B cell (primary cell): ENCODE results near the gene EEFSEC. TPM values are rescaled to one million over a fixed set of nuclear protein-coding genes. Genes with fewer than 3 reads are reported as not detected.

Source experiments
- ATAC-seq: fragments of 200-7000 bp; cut with Tn5 transposase; one replicate; pipeline ENCODE4 v1.10.0; 2021; ENCODE audit warnings: low read depth, mild to moderate bottlenecking, moderate number of reproducible peaks, moderate library complexity
- CTCF ChIA-PET: fragments of 350-600 bp; sonication (Branson Sonifier 250); formaldehyde crosslinking; loops from one replicate; lab custom pipeline; 2021; ENCODE audit warnings: antibody characterized with exemption, inconsistent platforms; lab: Charles Lee
- POLR2A ChIA-PET: fragments of 350-600 bp; sonication (Branson Sonifier 250); formaldehyde crosslinking; loops from one replicate; lab custom pipeline; 2021; ENCODE audit warnings: antibody characterized with exemption; lab: Charles Lee
- DNase-seq: peaks from one replicate; pipeline ENCODE4 v3.0.0; 2013
- H2AFZ ChIP-seq: 2 replicates; pipeline ENCODE4 v1.6.1; 2012; ENCODE audit warnings: mild to moderate bottlenecking, low read depth, low read length; ENCODE audit not compliant: insufficient read depth, poor library complexity, severe bottlenecking
- H3K27ac ChIP-seq, 2 donors: 1 replicate in 1 of 2; 2 replicates in 1 of 2; pipeline ENCODE4 v1.5.1; 2012 to 2013; ENCODE audit warnings: low read length in 2 of 2, mild to moderate bottlenecking in 2 of 2, moderate library complexity in 1 of 2
- H3K27me3 ChIP-seq, 4 experiments: fragments of 200-600 bp in 1 of 4; sonication (generic) in 1 of 4; replicated peaks in 1 of 4; 1 replicate in 2 of 4; 2 replicates in 2 of 4; pipeline versions ENCODE4 v1.6.1 to v1.7.0; 2013 to 2016; ENCODE audit warnings: low read length in 3 of 4, mild to moderate bottlenecking in 2 of 4, mixed read lengths in 1 of 4, moderate library complexity in 1 of 4; ENCODE audit not compliant: insufficient read depth in 4 of 4, control insufficient read depth in 3 of 4; ENCODE audit errors: control extremely low read depth in 1 of 4
- H3K36me3 ChIP-seq, 2 experiments: replicated peaks in 1 of 2; 1 replicate in 1 of 2; 2 replicates in 1 of 2; pipeline versions ENCODE4 v1.6.1 to v1.7.1; 2013; ENCODE audit warnings: low read length in 1 of 2; ENCODE audit not compliant: insufficient read depth in 2 of 2, control insufficient read depth in 1 of 2; ENCODE audit errors: control extremely low read depth in 1 of 2, extremely low read depth in 1 of 2
- H3K4me1 ChIP-seq, 2 donors: fragments of 200-600 bp in 1 of 2; sonication (generic) in 1 of 2; 1 replicate in 1 of 2; 2 replicates in 1 of 2; pipeline versions ENCODE4 v1.5.1 to v1.6.1; 2013 to 2017; ENCODE audit warnings: low read length in 2 of 2; ENCODE audit not compliant: control insufficient read depth in 2 of 2, insufficient read depth in 2 of 2
- H3K4me2 ChIP-seq: replicated peaks from 2 replicates; pipeline ENCODE3; 2012; ENCODE audit warnings: mild to moderate bottlenecking, low read depth, low read length; ENCODE audit not compliant: poor library complexity, severe bottlenecking
- H3K4me3 ChIP-seq, 5 experiments: fragments of 200-600 bp in 1 of 5; sonication (generic) in 1 of 5; 1 replicate in 3 of 5; 2 replicates in 2 of 5; pipeline versions ENCODE4 v1.5.1 to v1.7.0; 2011 to 2016; ENCODE audit warnings: low read length in 4 of 5, mild to moderate bottlenecking in 4 of 5, low read depth in 2 of 5, control low read depth in 1 of 5, moderate library complexity in 1 of 5; ENCODE audit not compliant: insufficient read depth in 1 of 5; ENCODE audit errors: control extremely low read depth in 1 of 5, extremely low read depth in 1 of 5
- H3K79me2 ChIP-seq: fragments of 200-600 bp; sonication (generic); one replicate; pipeline ENCODE4 v1.6.0; 2016; ENCODE audit warnings: low read length; ENCODE audit not compliant: control insufficient read depth, insufficient read depth
- H3K9ac ChIP-seq: fragments of 200-600 bp; sonication (generic); 2 replicates; pipeline ENCODE4 v1.6.1; 2017; ENCODE audit warnings: mild to moderate bottlenecking, low read length, moderate library complexity
- H3K9me3 ChIP-seq, 3 donors: one replicate each; pipeline versions ENCODE4 v1.6.1 to v1.7.1; 2013; ENCODE audit warnings: low read length in 2 of 3; ENCODE audit not compliant: control insufficient read depth in 2 of 3, insufficient read depth in 1 of 3; ENCODE audit errors: control extremely low read depth in 1 of 3
- H4K20me1 ChIP-seq: 2 replicates; pipeline ENCODE4 v1.6.0; 2012; ENCODE audit warnings: mild to moderate bottlenecking, low read length; ENCODE audit not compliant: insufficient read depth, control insufficient read depth, poor library complexity, severe bottlenecking
- H3K27ac Mint-ChIP-seq: one replicate; pipeline ENCODE4 v1.8.0; 2021; ENCODE audit warnings: mixed read lengths
- H3K27me3 Mint-ChIP-seq: one replicate; pipeline ENCODE4 v1.8.0; 2021; ENCODE audit warnings: mixed read lengths
- H3K4me1 Mint-ChIP-seq: one replicate; pipeline ENCODE4 v1.8.0; 2021; ENCODE audit warnings: mixed read lengths
- H3K4me3 Mint-ChIP-seq: one replicate; pipeline ENCODE4 v1.8.0; 2021; ENCODE audit warnings: mixed read lengths
- H3K9me3 Mint-ChIP-seq: one replicate; pipeline ENCODE4 v1.8.0; 2022; ENCODE audit warnings: mixed read lengths; ENCODE audit not compliant: insufficient read depth
- EZH2 ChIP-seq: IDR thresholded peaks from 2 replicates; pipeline ENCODE4 v1.6.1; 2012; ENCODE audit warnings: borderline replicate concordance, low read depth, mild to moderate bottlenecking, moderate library complexity, low read length; ENCODE audit not compliant: insufficient read depth, poor library complexity, severe bottlenecking
- WGBS: methylation state at CpG from one replicate; pipeline ENCODE4 v1.1.5; 2013; ENCODE audit warnings: missing lambda C conversion rate; ENCODE audit not compliant: insufficient coverage; 5-methylcytosine and 5-hydroxymethylcytosine counted together
- intact Hi-C: fragments of 100-400 bp; cut with micrococcal nuclease; formaldehyde crosslinking; loops from one replicate; pipeline ENCODE4 v1.10.0; 2022
- polyA plus RNA-seq: library from polyadenylated mRNA; depleted of rRNA; stranded (reverse); fragments of >200 nt; gene quantifications from 2 replicates; pipeline ENCODE4 v1.2.3, GENCODE V29; 2012
- total RNA-seq, 2 donors: library from RNA; stranded (reverse); fragments of 120-200 nt in 1 of 2; gene quantifications; 1 replicate in 1 of 2; 2 replicates in 1 of 2; pipeline versions ENCODE4 v1.2.3 to v1.2.4, GENCODE V29; 2013 to 2022
- TF ChIP-seq, protein P1 (sequence below): fragments of 200-600 bp; IDR thresholded peaks from one replicate; pipeline ENCODE4 v1.8.0; 2022; ENCODE audit warnings: antibody characterized with exemption, mild to moderate bottlenecking

The EEFSEC gene
- total and polyA plus RNA-seq, 2 donors (not counting 1 experiment from before 2014, with no cell fraction given): 17.9 to 18.4 TPM

DNA sequence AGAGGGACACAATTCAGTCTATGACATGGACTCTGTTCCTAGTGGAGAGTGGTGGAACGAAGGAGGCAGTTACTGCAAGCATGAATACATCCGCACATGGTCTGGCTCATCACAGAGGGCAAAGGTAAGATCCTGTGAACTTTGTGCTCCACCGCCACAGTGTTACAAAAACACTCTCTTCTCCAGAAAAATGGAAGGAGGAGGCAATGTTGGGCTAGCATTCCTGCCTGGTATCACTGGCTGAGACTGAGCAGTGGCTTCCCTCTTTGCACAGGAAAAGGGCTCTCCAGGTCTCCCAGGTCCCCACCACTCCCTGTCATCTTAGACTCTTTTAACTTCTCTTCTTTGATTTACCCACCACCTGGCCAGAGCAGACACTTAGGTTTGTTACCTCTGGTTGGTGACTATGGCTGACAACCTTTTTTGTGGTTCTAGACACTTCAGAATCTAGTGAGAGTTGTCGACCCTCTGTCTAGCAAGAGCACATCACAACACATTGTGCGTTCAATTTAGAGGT lies 1.5 kb upstream of the EEFSEC start:
- peak overlapping the region; percentile 58 for H2AFZ ChIP-seq
- H3K4me1 Mint-ChIP-seq: peaks cover 24% of the 10 kb centered on the region
- ATAC-seq: no peak

More for the DNA sequence above, 1.5 kb upstream of the EEFSEC start:
- H3K27me3 ChIP-seq: no peaks in the 10 kb centered on the region
- H3K9me3 ChIP-seq: peaks cover 0 to 3% (median 0%) of the 10 kb centered on the region in 3 donors
- peak overlapping the region in 1 of 2 donors; percentile 13 for H3K27ac ChIP-seq
- H3K4me1 ChIP-seq: peaks cover 11 to 14% of the 10 kb centered on the region in 2 donors
- H3K4me3 Mint-ChIP-seq: peak overlapping the region; percentile 44
- H3K4me2 ChIP-seq: no peak overlapping the region
- CTCF ChIA-PET: no interaction called here
- peak; percentile 12 for DNase-seq
- peak overlapping the region; percentile 32 for H3K27ac Mint-ChIP-seq
- no peak overlapping the region for H3K9ac ChIP-seq
- no peak for TF ChIP-seq EZH2
- TF ChIP-seq, protein P1, sequence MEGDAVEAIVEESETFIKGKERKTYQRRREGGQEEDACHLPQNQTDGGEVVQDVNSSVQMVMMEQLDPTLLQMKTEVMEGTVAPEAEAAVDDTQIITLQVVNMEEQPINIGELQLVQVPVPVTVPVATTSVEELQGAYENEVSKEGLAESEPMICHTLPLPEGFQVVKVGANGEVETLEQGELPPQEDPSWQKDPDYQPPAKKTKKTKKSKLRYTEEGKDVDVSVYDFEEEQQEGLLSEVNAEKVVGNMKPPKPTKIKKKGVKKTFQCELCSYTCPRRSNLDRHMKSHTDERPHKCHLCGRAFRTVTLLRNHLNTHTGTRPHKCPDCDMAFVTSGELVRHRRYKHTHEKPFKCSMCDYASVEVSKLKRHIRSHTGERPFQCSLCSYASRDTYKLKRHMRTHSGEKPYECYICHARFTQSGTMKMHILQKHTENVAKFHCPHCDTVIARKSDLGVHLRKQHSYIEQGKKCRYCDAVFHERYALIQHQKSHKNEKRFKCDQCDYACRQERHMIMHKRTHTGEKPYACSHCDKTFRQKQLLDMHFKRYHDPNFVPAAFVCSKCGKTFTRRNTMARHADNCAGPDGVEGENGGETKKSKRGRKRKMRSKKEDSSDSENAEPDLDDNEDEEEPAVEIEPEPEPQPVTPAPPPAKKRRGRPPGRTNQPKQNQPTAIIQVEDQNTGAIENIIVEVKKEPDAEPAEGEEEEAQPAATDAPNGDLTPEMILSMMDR: no peak
- H3K4me3 ChIP-seq: no peak overlapping the region
- POLR2A ChIA-PET: interaction anchor here (1.1 kb wide), 1 partner anchor 23 kb away, joined by 3 read pairs; no protein-coding TSS in a partner anchor
- 94% methylated on average over 2 of the region's 5 CpGs for whole genome bisulfite sequencing
- H3K79me2 ChIP-seq: peaks cover 10% of the 10 kb centered on the region
- no peaks in the 10 kb centered on the region for H3K27me3 Mint-ChIP-seq
- H4K20me1 ChIP-seq: peaks cover 10% of the 10 kb centered on the region
- peaks cover 0 to 5% of the 10 kb centered on the region in 2 experiments for H3K36me3 ChIP-seq
- intact Hi-C loops: loop anchor here (2.0 kb wide), 1 partner anchor 75 kb away; no protein-coding TSS in a partner anchor
- H3K9me3 Mint-ChIP-seq: peaks cover 3% of the 10 kb centered on the region
